Liver (tissue), 3 donors: Measurements from ENCODE around the gene PHKG1.
"Not testable (repeated sequence)": the region's sequence is repeated elsewhere in the genome, so short reads cannot be mapped to it uniquely, and the experiment has no call there.

ENCODE experiments used
- EGR1 ChIP-seq, 2 donors: IDR thresholded peaks; 2 replicates each; pipeline ENCODE4 v1.6.1; 2016 to 2018; ENCODE audit warnings: antibody characterized with exemption in 2 of 2, low read depth in 2 of 2
- FOXA1 ChIP-seq: IDR thresholded peaks from 2 replicates; pipeline ENCODE4 v1.6.1; 2016; ENCODE audit warnings: antibody characterized with exemption
- RAD21 ChIP-seq, 2 donors: IDR thresholded peaks; 2 replicates each; pipeline ENCODE4 v1.6.1; 2016; ENCODE audit warnings: antibody characterized with exemption in 2 of 2, mild to moderate bottlenecking in 2 of 2
- SP1 ChIP-seq: IDR thresholded peaks from 2 replicates; pipeline ENCODE4 v1.6.1; 2018; ENCODE audit warnings: antibody characterized with exemption, mild to moderate bottlenecking
- TAF1 ChIP-seq: conservative IDR thresholded peaks from 2 replicates; pipeline ENCODE4 v1.6.1; 2016; ENCODE audit warnings: antibody characterized with exemption, mild to moderate bottlenecking
- TF ChIP-seq, protein P1 (sequence below): fragments of 150-350 bp; IDR thresholded peaks from 2 replicates; pipeline ENCODE4 v1.5.1; 2017; ENCODE audit warnings: improper control_type of control experiment, low read depth, low read length; ENCODE audit not compliant: missing input control
- TF ChIP-seq, protein P2 (sequence below): IDR thresholded peaks from 2 replicates; pipeline ENCODE4 v1.6.1; 2016; ENCODE audit warnings: antibody characterized with exemption
- TF ChIP-seq, protein P3 (sequence below): IDR thresholded peaks from 2 replicates; pipeline ENCODE4 v1.6.1; 2016; ENCODE audit warnings: antibody characterized with exemption, mild to moderate bottlenecking
- donor health status: healthy.
- donor health status: healthy.

DNA sequence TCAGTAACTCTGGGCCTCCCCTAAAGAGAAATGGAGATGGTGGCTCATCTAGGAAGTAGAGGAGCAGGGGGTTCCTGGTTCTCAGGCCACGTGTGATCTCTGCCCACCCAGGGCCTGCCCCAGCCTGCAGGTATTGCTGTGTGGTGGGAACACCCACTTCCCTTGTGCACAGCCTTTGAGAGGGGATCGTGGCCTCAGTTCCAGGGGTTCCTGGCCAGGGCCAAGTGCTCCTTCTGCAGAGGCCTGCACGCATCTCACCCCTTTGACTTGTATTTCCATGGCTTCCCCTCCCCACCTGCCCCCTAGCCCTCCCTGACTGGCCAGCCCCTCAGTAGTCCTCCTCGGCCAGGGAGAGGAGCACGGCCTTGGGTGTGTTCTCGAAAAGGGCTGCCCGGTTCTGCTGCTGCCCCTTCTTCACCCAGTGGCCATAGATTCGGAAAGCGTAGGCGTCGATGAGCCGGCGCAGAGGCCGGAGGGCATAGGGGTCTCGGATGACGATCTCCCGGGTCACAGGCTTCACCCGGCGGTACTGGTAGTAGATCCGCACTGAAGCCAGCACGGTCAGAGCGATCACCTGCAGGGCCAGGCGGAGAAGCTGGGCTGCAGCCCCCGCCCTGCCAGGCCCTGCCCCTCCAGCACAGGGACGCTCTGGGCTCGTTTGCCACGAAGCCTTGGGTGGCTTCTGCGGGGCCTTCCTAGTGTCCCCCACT lies 11.9 kb downstream of the PHKG1 start:
- TF ChIP-seq SP1; RAD21 (IDR thresholded peaks at IDR 0.05); TAF1; FOXA1; EGR1 (IDR thresholded peaks at IDR 0.05; ENCODE audit: low read depth in 2 of 2): not testable (repeated sequence)
- TF ChIP-seq, protein P1, sequence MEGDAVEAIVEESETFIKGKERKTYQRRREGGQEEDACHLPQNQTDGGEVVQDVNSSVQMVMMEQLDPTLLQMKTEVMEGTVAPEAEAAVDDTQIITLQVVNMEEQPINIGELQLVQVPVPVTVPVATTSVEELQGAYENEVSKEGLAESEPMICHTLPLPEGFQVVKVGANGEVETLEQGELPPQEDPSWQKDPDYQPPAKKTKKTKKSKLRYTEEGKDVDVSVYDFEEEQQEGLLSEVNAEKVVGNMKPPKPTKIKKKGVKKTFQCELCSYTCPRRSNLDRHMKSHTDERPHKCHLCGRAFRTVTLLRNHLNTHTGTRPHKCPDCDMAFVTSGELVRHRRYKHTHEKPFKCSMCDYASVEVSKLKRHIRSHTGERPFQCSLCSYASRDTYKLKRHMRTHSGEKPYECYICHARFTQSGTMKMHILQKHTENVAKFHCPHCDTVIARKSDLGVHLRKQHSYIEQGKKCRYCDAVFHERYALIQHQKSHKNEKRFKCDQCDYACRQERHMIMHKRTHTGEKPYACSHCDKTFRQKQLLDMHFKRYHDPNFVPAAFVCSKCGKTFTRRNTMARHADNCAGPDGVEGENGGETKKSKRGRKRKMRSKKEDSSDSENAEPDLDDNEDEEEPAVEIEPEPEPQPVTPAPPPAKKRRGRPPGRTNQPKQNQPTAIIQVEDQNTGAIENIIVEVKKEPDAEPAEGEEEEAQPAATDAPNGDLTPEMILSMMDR = not testable (repeated sequence)
- TF ChIP-seq, protein P2, sequence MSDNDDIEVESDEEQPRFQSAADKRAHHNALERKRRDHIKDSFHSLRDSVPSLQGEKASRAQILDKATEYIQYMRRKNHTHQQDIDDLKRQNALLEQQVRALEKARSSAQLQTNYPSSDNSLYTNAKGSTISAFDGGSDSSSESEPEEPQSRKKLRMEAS = not testable (repeated sequence)
- TF ChIP-seq, protein P3, sequence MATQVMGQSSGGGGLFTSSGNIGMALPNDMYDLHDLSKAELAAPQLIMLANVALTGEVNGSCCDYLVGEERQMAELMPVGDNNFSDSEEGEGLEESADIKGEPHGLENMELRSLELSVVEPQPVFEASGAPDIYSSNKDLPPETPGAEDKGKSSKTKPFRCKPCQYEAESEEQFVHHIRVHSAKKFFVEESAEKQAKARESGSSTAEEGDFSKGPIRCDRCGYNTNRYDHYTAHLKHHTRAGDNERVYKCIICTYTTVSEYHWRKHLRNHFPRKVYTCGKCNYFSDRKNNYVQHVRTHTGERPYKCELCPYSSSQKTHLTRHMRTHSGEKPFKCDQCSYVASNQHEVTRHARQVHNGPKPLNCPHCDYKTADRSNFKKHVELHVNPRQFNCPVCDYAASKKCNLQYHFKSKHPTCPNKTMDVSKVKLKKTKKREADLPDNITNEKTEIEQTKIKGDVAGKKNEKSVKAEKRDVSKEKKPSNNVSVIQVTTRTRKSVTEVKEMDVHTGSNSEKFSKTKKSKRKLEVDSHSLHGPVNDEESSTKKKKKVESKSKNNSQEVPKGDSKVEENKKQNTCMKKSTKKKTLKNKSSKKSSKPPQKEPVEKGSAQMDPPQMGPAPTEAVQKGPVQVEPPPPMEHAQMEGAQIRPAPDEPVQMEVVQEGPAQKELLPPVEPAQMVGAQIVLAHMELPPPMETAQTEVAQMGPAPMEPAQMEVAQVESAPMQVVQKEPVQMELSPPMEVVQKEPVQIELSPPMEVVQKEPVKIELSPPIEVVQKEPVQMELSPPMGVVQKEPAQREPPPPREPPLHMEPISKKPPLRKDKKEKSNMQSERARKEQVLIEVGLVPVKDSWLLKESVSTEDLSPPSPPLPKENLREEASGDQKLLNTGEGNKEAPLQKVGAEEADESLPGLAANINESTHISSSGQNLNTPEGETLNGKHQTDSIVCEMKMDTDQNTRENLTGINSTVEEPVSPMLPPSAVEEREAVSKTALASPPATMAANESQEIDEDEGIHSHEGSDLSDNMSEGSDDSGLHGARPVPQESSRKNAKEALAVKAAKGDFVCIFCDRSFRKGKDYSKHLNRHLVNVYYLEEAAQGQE = not testable (repeated sequence)
